Measurements from ENCODE around the gene ZER1. TPM values are rescaled to one million over a fixed set of nuclear protein-coding genes. Genes with fewer than 3 reads are reported as not detected.

The ZER1 gene
- total and polyA plus RNA-seq, 2 of the 4 experiments (the other 2 are of a cell fraction) = 7.7 to 34.9 TPM

DNA sequence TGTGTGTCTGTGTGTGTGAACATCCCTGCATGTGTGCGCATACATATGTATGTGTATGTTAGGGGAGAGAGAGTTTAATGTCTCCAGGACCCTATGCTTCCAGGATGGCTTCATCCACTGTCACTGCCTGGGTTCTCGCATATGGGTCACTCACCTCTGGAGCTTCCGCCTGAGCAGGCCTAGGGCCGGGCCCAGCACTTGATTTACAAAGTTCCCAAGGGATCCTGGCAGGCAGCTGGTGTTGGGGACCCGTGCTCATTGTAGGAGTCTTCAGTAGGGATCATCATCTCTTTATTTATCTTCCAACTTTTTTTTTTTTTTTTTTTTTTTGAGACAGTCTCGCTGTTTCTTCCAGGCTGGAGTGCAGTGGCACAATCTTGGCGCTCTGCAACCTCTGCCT is 28.3 kb upstream of the ZER1 start:
- Histone ChIP-seq H3K4me3 (ENCODE audit: insufficient read depth, low read depth, low read length) (no peak overlapping the region), H4K5ac (ENCODE audit: low read depth, low read length) (no peak overlapping the region), H3K56ac (ENCODE audit: extremely low read depth, insufficient read depth, low read length) (no peak overlapping the region), H4K8ac (ENCODE audit: low read depth in 2 of 2, low read length in 2 of 2) (no peak overlapping the region), H3K9ac (ENCODE audit: low read depth, low read length) (no peak overlapping the region), H2BK120ac (ENCODE audit: low read depth, low read length) (no peak overlapping the region), H3K9me3 (ENCODE audit: control insufficient read depth, insufficient read depth, low read length) (no peaks in the 10 kb centered on the region), H2AK5ac (ENCODE audit: low read depth, low read length) (no peak overlapping the region), H2AK9ac (replicated peaks; ENCODE audit: low read depth, low read length, poor library complexity) (no peak overlapping the region), H2BK5ac (ENCODE audit: low read depth, low read length, poor library complexity, severe bottlenecking) (no peak overlapping the region), H3K27ac (ENCODE audit: insufficient read depth, low read length) (no peak overlapping the region), H3K23ac (ENCODE audit: low read depth, low read length) (no peak overlapping the region), H2BK15ac (ENCODE audit: low read depth, low read length) (no peak overlapping the region), H3K4me2 (ENCODE audit: low read depth, low read length) (no peak overlapping the region), H2BK20ac (ENCODE audit: low read depth, low read length) (no peak overlapping the region), H3K36me3 (ENCODE audit: control insufficient read depth, insufficient read depth, low read length) (peaks cover 49% of the 10 kb centered on the region), H3K14ac (replicated peaks; ENCODE audit: low read depth, low read length) (no peak overlapping the region), H3K9me1 (ENCODE audit: insufficient read depth, low read length) (no peaks in the 10 kb centered on the region), H3K79me1 (ENCODE audit: low read depth in 1 of 2, low read length in 2 of 2) (0 out of 4 replicates have a peak, but pooled peaks cover 0 to 3% of the 10 kb centered on the region in 2 experiments), H3K27me3 (ENCODE audit: control insufficient read depth, insufficient read depth, low read length) (no peaks in the 10 kb centered on the region), H3K18ac (ENCODE audit: low read depth, low read length) (no peak overlapping the region), H4K91ac (ENCODE audit: insufficient read depth, low read depth, low read length) (no peak overlapping the region), H3K4ac (ENCODE audit: low read depth, low read length) (no peak overlapping the region), H4K20me1 (ENCODE audit: insufficient read depth, low read length) (no peaks in the 10 kb centered on the region), H2AFZ (replicated peaks; ENCODE audit: low read length, poor library complexity) (no peak overlapping the region), H3K4me1 (ENCODE audit: control insufficient read depth, insufficient read depth, low read length) (no peaks in the 10 kb centered on the region)
- dilution Hi-C loops (cut with HindIII; ENCODE audit: low sequenced_read_pairs, unreplicated experiment) = no loop called here
- in situ Hi-C loops (cut with MboI; ENCODE audit: low sequenced_read_pairs) = no loop called here
- DNase-seq = no peak
- WGBS, 2 experiments (ENCODE audit: extremely low coverage in 2 of 2, insufficient read length in 1 of 2) = no CpG with 5 or more reads among the region's 7 CpGs
- ChIA-PET POLR2A (ENCODE audit: unreplicated experiment) (no interaction called here), CTCF (no interaction called here)
- TF ChIP-seq SMC3 (IDR thresholded peaks at IDR 0.05; ENCODE audit: low read depth, low read length) (no peak), CEBPB (IDR thresholded peaks at IDR 0.05; ENCODE audit: low read depth, low read length) (no peak), RCOR1 (IDR thresholded peaks at IDR 0.05; ENCODE audit: insufficient replicate concordance, low read length) (no peak), RFX5 (IDR thresholded peaks at IDR 0.05; ENCODE audit: low read depth, low read length) (no peak), POLR2A (IDR thresholded peaks at IDR 0.05; ENCODE audit: low read depth, low read length) (no peak), MAFK (IDR thresholded peaks at IDR 0.05; ENCODE audit: low read depth, low read length) (no peak), BHLHE40 (IDR thresholded peaks at IDR 0.05; ENCODE audit: low read depth, low read length) (no peak), MXI1 (IDR thresholded peaks at IDR 0.05; ENCODE audit: borderline replicate concordance, low read depth, low read length) (no peak), NFE2L2 (IDR thresholded peaks at IDR 0.05; ENCODE audit: low read depth, low read length) (no peak), FOS (IDR thresholded peaks at IDR 0.05; ENCODE audit: low read depth, low read length) (no peak), MAZ (IDR thresholded peaks at IDR 0.05; ENCODE audit: borderline replicate concordance, low read depth, low read length) (no peak), RAD21 (IDR thresholded peaks at IDR 0.05; ENCODE audit: low read length) (no peak), CHD1 (IDR thresholded peaks at IDR 0.05; ENCODE audit: low read depth, low read length) (no peak)
- TF ChIP-seq, protein P1, sequence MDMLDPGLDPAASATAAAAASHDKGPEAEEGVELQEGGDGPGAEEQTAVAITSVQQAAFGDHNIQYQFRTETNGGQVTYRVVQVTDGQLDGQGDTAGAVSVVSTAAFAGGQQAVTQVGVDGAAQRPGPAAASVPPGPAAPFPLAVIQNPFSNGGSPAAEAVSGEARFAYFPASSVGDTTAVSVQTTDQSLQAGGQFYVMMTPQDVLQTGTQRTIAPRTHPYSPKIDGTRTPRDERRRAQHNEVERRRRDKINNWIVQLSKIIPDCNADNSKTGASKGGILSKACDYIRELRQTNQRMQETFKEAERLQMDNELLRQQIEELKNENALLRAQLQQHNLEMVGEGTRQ (IDR thresholded peaks at IDR 0.05; ENCODE audit: low read depth, low read length) = no peak
- TF ChIP-seq, protein P2, sequence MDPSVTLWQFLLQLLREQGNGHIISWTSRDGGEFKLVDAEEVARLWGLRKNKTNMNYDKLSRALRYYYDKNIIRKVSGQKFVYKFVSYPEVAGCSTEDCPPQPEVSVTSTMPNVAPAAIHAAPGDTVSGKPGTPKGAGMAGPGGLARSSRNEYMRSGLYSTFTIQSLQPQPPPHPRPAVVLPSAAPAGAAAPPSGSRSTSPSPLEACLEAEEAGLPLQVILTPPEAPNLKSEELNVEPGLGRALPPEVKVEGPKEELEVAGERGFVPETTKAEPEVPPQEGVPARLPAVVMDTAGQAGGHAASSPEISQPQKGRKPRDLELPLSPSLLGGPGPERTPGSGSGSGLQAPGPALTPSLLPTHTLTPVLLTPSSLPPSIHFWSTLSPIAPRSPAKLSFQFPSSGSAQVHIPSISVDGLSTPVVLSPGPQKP (IDR thresholded peaks at IDR 0.05; ENCODE audit: borderline replicate concordance, low read depth, low read length) = no peak
- TF ChIP-seq, protein P3, sequence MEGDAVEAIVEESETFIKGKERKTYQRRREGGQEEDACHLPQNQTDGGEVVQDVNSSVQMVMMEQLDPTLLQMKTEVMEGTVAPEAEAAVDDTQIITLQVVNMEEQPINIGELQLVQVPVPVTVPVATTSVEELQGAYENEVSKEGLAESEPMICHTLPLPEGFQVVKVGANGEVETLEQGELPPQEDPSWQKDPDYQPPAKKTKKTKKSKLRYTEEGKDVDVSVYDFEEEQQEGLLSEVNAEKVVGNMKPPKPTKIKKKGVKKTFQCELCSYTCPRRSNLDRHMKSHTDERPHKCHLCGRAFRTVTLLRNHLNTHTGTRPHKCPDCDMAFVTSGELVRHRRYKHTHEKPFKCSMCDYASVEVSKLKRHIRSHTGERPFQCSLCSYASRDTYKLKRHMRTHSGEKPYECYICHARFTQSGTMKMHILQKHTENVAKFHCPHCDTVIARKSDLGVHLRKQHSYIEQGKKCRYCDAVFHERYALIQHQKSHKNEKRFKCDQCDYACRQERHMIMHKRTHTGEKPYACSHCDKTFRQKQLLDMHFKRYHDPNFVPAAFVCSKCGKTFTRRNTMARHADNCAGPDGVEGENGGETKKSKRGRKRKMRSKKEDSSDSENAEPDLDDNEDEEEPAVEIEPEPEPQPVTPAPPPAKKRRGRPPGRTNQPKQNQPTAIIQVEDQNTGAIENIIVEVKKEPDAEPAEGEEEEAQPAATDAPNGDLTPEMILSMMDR (conservative IDR thresholded peaks at IDR 0.05; ENCODE audit: low read depth, low read length) = no peak
- intact Hi-C loops (cut with micrococcal nuclease) = no loop called here
- no TSS peak for BruUV-seq (replicated peaks)
- ATAC-seq (ENCODE audit: low read depth) = no peak
